ENCODE results near the gene CCDC63.
A peak's percentile ranks its signal among the peaks of the same experiment; 100 is the strongest.

Gene CCDC63

DNA sequence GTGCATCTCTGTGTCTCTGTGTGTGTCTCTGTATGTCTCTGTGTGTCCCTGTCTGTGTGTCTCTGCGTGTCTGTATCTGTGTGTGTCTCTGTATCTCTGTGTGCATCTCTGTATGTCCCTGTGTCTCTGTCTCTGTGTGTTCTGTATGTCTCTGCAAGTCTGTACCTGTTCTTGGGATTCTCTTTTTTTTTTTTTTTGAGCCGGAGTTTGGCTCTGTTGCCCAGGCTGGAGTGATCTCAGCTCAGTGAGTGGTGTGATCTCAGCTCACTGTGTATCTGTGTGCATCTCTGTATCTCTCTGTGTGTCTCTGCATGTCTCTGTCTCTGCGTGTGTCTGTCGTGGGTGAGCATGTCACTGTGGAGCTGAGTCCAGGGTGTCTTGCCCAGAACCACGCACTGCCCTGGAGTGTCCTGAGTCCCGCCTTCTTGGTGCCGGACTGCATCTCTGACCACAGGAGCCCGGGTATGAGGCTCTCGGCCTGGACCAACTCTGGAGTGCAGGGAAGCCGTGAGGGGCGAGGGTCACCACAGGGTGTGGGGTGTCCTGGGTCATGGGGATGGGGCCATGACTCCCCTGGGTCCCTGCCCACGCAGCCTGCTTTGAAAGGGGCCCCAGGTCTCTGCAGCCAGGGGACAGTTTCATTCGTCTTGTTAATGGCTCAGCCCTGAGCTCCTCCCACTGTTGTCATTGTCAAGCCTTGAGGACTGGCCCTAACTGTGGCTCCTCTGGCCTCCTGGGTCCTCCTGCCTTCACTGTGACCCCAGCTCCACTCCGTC is 61.8 kb downstream of the CCDC63 start:
- no peak for DNase-seq (ENCODE audit: low read depth)
- TF ChIP-seq, protein P1, sequence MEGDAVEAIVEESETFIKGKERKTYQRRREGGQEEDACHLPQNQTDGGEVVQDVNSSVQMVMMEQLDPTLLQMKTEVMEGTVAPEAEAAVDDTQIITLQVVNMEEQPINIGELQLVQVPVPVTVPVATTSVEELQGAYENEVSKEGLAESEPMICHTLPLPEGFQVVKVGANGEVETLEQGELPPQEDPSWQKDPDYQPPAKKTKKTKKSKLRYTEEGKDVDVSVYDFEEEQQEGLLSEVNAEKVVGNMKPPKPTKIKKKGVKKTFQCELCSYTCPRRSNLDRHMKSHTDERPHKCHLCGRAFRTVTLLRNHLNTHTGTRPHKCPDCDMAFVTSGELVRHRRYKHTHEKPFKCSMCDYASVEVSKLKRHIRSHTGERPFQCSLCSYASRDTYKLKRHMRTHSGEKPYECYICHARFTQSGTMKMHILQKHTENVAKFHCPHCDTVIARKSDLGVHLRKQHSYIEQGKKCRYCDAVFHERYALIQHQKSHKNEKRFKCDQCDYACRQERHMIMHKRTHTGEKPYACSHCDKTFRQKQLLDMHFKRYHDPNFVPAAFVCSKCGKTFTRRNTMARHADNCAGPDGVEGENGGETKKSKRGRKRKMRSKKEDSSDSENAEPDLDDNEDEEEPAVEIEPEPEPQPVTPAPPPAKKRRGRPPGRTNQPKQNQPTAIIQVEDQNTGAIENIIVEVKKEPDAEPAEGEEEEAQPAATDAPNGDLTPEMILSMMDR (conservative IDR thresholded peaks at IDR 0.05; ENCODE audit: control insufficient read depth, insufficient read depth, low read depth, low read length), result no peak
- H3K4me3 ChIP-seq (ENCODE audit: control insufficient read depth, low read depth, low read length), result no peak overlapping the region

GRCh38 chr12:110912263-110912662 is 65.5 kb downstream of the CCDC63 start:
- no peak for DNase-seq (ENCODE audit: low read depth)
- no peak overlapping the region for H3K4me3 ChIP-seq (ENCODE audit: control insufficient read depth, low read depth, low read length)
- TF ChIP-seq, protein P1 (conservative IDR thresholded peaks at IDR 0.05; ENCODE audit: control insufficient read depth, insufficient read depth, low read depth, low read length), result no peak

DNA sequence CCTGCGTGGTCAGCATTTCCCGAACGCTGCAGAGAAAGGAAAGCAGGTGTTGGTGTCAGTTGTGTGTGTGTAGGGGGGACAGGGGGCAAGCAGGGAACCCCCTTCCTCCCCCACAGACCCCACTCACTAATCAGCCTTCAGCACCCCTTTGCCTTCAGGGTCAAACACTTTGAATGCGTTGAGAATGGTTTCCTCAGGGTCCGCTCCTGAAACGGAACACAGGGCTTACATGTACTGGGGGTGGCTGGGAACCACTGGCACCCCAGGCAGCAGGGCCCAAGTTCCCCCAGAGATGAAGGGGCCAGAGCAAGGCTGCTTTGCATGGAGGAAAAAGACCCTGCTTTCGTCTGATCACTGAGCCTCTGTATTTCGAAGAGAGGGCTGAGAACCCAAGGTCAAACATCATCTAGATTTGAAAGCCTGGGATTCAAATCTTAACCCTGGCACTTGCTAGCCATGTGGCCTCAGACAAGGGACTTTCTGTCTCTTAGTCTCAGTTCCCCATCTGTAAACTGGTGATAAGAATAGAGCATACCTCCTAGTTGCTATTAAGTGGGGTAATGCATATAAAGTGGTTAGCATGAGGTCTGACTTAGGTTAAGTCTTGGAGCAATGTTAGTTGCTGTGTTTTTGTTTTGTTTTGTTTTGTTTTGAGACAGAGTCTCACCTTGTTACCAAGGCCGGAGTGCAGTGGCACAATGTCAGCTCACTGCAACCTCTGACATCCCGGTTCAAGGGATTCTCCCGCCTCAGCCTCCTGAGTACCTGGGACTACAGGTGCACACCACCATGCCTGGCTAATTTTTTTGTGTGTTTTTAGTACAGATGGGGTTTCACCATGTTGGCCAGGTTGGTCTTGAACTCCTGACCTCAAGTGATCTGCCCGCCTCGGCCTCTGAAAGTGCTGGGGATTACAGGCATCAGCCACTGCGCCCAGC is 66.6 kb downstream of the CCDC63 start:
- no peak overlapping the region for H3K4me3 ChIP-seq (ENCODE audit: control insufficient read depth, low read depth, low read length)
- DNase-seq (ENCODE audit: low read depth), result no peak
- TF ChIP-seq, protein P1 (conservative IDR thresholded peaks at IDR 0.05; ENCODE audit: control insufficient read depth, insufficient read depth, low read depth, low read length), result no peak

GRCh38 chr12:110916295-110916875 is 69.6 kb downstream of the CCDC63 start:
- TF ChIP-seq, protein P1 (conservative IDR thresholded peaks at IDR 0.05; ENCODE audit: control insufficient read depth, insufficient read depth, low read depth, low read length), result no peak
- peak; percentile 21 for DNase-seq (ENCODE audit: low read depth)
- H3K4me3 ChIP-seq (ENCODE audit: control insufficient read depth, low read depth, low read length), result no peak overlapping the region

DNA sequence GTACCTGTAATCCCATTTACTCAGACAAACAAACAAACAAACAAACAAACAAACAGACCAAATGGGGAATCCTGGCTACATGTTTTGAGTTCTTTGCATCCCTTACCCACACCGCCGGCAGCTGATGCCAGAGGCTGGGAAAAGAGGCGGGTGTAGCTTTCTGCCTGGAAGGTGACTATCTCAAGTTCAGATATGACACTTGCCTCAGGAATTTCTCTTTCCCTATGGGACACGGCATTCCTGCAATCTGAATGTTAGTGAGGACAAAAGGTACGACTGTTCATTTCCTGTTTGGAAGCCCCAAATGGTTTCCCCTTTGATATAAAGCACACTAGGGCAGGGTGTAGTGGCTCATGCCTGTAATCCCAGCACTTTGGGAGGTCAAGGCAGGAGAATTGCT is 70.7 kb downstream of the CCDC63 start:
- DNase-seq (ENCODE audit: low read depth), result peak; percentile 63
- TF ChIP-seq, protein P1 (conservative IDR thresholded peaks at IDR 0.05; ENCODE audit: control insufficient read depth, insufficient read depth, low read depth, low read length), result no peak
- H3K4me3 ChIP-seq (ENCODE audit: control insufficient read depth, low read depth, low read length), result no peak overlapping the region

- TF ChIP-seq, protein P1 (conservative IDR thresholded peaks at IDR 0.05; ENCODE audit: control insufficient read depth, insufficient read depth, low read depth, low read length), result no peak
- H3K4me3 ChIP-seq (ENCODE audit: control insufficient read depth, low read depth, low read length), result no peak overlapping the region
- no peak for DNase-seq (ENCODE audit: low read depth)
These were observed 71.2 kb downstream of the CCDC63 start for GRCh38 chr12:110917961-110918360.

All from fibroblast of mammary gland (primary cell).